Dedifferentiated amniotic fluid mesenchymal stem cell (primary cell): ENCODE measurements around the gene SERP2.

Experiments
- DNase-seq: peaks from one replicate; pipeline ENCODE4 v3.0.0-alpha.2; 2016; ENCODE audit errors: extremely low spot score

Gene SERP2

DNA sequence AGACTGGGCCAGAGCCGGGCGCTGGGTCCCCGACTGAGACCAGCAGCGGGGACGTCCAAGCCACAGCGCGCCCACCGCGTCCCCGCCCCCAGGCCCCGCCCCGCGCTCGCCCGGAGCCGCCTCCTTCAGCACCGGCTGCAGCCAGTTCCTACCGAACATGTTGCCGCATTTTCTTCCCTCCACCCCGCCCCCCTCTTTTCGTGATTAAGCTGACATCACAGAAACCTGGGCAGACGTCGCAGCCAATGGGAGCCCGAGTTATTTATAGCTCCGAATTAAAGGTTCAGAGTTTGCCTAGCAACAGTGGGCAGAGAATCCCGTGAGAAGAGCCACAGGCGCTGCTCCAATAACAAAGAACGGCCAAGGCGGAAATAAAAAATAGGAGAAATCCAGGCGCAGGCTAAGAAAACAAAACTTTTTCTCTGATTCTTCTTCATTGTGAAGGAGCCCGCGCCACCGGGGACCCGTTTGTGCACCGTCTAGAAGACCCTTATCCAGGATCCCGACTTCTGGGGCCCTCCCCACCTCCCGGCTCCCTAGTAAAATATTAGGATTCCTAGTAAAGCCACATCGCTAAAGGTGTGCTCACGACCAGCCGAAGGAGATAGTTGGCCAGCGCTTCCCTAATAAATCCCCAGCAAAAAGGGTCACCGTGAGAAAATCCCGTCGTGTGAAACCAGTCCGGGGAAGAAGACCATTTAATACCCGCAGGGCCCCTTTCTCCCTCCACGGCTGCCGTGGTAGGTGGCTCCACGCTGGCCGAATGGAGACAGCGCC is 61.7 kb downstream of the SERP2 start:
- DNase-seq, result peak; percentile 98

DNA sequence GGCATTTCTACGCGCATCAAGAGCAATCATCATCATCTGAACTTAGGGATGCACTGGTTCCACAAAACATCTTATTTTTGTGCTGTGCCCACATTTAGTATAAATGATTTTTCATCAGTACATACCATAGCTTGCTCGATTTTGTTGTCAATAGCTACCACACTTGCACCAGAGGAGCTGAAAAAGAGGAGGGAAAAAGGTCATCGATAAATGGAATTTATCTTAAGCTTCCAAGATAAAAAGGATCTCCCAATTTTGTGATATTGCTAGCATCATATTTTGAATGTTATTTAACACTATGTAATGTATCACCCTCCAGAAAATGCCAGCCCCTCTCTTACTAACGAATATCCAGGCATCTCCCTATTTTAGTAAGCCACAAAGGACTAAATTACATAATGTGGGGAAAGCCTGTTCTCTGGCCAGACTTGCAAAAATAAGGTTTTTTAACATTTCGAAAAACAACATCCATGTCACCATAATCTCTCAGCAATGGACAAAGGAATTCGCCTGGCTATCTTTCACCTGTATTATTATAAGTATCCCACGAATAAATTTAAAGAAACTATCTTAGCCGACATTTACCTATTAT is 62.4 kb downstream of the SERP2 start:
- no peak for DNase-seq

DNA sequence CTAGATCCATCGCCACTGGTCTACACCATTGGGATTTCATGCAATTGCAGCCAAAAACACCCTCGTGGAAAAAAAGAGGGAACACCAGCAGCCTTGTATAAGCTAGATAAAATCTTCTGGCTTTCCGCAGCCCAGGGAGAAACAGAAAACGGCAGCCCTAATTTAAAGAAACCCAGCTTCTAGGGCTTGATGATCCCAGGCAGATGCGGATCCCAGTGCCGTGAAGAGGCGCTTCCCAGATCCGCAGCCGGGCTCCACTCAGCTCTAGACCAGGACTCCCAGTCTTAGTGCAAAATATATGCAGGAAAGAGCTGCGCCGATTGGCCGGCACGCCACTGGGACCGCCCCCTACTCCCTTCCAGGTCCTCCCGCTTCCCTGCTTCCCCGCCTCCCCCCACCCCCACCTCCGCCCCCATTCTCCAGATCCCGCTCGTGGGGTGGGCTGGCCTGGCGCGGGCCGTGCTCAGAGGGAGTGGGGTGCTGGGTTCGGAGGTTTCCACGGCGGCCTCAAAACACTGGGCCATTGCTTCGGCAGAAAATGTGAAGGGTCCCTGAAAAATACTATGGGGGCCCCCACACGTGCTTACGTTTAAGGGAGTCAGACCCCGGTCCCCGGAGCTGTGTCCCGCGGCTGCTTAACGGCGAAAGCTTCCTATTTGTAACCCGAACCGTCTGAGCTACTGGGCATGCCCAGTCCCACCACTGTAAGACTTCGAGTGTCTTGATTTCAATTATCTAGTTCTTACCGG is 63.1 kb downstream of the SERP2 start:
- peak; percentile 87 for DNase-seq

DNA sequence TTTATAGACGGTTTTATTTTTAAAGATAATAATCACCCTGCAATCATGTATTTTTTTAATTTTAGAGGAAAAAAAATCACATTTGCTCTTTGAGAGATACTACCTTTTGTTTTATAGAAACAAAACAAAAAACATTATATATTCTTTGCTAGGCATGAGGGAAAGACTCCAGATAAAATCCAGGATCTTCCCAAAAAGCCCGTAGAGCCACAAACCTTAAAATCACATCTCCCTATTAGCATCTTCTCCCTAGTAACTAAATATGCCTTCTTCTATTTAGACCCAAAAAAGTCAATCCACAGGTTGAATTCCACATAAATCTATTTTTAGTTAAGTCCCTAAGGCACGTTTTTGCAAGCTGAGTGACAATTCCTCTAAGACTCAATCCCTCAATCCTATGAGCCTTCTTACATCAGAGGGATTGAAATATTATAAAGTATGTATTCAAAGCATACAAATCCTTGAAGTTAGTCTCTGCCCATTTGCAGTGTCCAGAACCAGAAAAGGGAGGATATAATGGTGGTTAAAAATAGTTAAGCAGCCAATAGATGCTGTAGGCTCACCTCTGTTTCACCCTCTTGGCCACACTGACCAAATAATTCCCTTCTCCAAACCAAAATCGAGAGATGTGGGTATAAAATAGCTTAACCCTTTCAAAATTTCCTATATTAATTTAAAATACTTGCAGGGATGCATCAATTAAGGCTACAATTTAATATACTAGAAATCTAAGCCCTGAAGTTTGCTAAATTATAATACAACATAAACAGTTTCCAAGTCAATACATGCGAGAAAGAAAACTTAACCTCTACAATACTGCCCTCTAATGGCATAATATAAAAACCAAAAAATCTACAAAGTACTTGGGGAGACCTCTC is 64.0 kb downstream of the SERP2 start:
- peak; percentile 74 for DNase-seq

DNA sequence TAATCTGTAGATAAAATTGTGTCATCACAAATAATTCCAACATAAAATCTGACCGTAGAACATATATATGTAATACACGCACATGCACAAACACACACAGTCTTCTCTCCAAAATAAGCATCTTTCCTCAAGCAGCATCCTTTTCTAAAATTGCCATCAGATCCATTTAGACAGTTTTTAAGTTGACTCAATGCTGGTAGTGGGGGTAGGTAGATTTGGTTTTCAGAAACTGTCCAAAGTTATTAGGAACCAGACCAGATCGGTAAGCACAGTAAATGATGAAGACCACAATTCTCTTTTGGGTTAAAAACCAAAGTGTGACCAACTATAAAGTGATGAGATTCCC is 64.6 kb downstream of the SERP2 start:
- no peak for DNase-seq

DNA sequence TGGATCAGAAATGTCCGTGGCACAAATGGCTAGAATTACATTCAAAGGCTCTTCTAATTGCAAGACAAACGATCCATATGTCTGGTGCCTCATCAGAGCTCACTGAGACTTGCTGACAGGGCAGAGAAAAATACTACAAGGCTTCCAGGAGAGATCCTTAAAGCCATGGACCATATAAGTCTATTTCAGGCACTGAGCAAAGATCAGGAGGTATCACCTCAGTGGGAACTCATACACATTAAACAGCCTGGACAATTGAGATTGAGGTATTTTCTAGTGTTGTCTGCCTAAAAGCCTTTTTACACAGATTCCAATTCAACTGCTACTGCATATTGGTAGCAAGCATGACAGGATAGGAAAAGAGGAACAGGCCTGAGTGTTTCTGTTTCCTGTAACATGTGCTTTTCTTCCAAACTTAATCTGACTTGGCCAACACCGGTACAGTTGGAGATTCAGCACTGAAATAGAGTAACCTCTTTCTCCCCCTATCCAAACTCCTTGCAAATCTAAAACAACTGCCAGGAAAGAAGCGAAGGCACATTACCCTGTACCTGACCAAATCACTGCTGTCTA is 65.9 kb downstream of the SERP2 start:
- DNase-seq, result no peak

DNA sequence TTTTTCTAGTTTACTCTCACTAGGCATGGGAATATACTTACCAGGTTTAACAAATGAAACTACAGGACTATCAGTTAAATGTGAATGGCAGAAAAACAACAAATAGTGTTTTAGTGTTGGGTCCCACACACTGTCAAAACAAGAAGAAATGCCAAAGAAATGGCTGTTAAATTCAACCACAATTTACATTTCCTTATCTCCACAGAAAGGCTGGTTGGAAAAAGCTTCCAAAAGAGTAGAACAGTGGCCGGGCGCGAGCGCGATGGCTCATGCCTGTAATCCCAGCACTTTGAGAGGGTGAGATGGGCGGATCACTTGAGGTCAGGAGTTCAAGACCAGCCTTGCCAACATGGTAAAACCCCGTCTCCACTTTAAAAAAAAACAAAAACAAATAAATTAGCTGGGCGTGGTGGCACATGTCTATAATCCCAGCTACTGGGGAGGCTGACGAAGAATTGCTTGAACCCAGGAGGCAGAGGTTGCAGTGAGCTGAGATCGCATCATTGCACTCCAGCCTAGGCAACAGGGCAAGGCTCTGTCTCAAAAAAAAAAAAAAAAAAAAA is 66.5 kb downstream of the SERP2 start:
- DNase-seq, result no peak
